GM19193 (cell line): ENCODE results near the gene CBX5.

Experiments used
- POLR2A ChIP-seq: IDR thresholded peaks from 4 replicates; pipeline ENCODE4 v1.6.1; 2011; ENCODE audit not compliant: insufficient read depth, insufficient read length; ENCODE audit errors: extremely low read depth

The CBX5 gene

GRCh38 chr12:54184024-54184805, 95.7 kb downstream of the CBX5 start:
- TF ChIP-seq POLR2A = no peak

DNA sequence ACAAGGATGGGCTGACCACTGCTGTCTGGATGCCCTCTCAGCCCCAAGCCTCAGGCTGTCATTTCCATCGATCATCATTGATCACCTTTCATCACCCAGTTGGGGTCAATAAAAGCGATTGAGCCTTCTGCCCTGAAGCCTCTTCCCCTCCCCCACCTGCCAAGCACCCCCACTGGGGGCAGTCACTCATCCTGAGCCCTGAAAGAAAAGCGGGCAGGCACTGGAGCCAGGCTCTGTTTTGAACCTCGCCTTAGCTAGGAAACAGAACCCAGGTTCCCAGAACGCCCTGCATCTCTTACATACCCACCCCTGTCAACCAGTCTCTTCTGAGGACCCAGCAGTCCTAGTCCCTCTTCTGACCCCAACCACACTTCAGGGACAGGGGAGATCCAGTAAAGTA, 96.9 kb downstream of the CBX5 start:
- no peak for TF ChIP-seq POLR2A

DNA sequence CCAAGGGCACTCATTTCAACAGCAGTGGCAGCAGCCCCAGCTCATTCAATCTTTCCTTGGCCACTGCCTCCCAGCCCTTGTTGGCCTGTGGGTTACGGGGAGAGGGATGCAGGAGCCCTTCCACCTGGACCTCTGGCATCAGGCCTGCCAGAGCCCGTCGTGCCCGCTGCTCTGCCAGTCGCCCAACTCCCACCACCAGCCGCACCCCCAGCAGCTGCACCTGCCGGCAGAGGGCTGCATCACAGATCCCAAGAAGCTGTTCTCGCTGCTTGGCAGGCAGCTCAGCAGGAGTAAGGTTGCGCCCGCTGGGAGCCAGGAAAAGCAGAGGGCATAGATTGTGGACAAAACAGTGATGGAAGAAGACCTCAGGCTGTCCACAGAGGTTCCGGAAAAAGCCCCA, 97.8 kb downstream of the CBX5 start:
- TF ChIP-seq POLR2A = no peak
